ENCODE measurements around the gene NRXN3.
A peak's percentile ranks its signal among the peaks of the same experiment; 100 is the strongest.

Gene NRXN3

GRCh38 chr14:79246173-79246572, 1076.0 kb downstream of the NRXN3 start:
- no peak for TF ChIP-seq CTCF (IDR thresholded peaks at IDR 0.05)

GRCh38 chr14:79248126-79248525, 1078.0 kb downstream of the NRXN3 start:
- no peak for TF ChIP-seq CTCF (IDR thresholded peaks at IDR 0.05)

GRCh38 chr14:79248771-79249170, 1078.6 kb downstream of the NRXN3 start:
- no peak for TF ChIP-seq CTCF (IDR thresholded peaks at IDR 0.05)

GRCh38 chr14:79251278-79251677, 1081.1 kb downstream of the NRXN3 start:
- no peak for TF ChIP-seq CTCF (IDR thresholded peaks at IDR 0.05)

- TF ChIP-seq CTCF (IDR thresholded peaks at IDR 0.05) = no peak
Measured at GRCh38 chr14:79253576-79253975, 1083.4 kb downstream of the NRXN3 start.

GRCh38 chr14:79254069-79254775, 1084.0 kb downstream of the NRXN3 start:
- TF ChIP-seq CTCF (IDR thresholded peaks at IDR 0.05) = no peak

GRCh38 chr14:79256380-79256779, 1086.2 kb downstream of the NRXN3 start:
- TF ChIP-seq CTCF (IDR thresholded peaks at IDR 0.05) = peak; percentile 11; the same call in 1 of the 2 replicates

- TF ChIP-seq CTCF (IDR thresholded peaks at IDR 0.05) = no peak
Measured at GRCh38 chr14:79260406-79260805, 1090.2 kb downstream of the NRXN3 start.

All from LNCAP (cell line).